ENCODE results near the gene PLCB1. TPM values are rescaled to one million over a fixed set of nuclear protein-coding genes. Genes with fewer than 3 reads are reported as not detected.

Gene PLCB1
- total and polyA plus RNA-seq, 10 of the 15 experiments (the other 5 are each of a cell fraction or from before 2014, with no cell fraction given) = 0.05 to 5.3 (median 0.17) TPM; not detected in 1

GRCh38 chr20:8162610-8163009, 30.5 kb downstream of the PLCB1 start:
- TF ChIP-seq SIN3A (IDR thresholded peaks at IDR 0.05; ENCODE audit: low read depth, low read length) (no peak), CEBPB (IDR thresholded peaks at IDR 0.05; ENCODE audit: borderline replicate concordance in 1 of 2, low read depth in 2 of 2, low read length in 2 of 2) (no peak), CBFB (IDR thresholded peaks at IDR 0.05; ENCODE audit: low read depth) (no peak), ZNF217 (IDR thresholded peaks at IDR 0.05) (no peak), WRNIP1 (IDR thresholded peaks at IDR 0.05; ENCODE audit: borderline replicate concordance, low read depth, low read length) (no peak), ATF2 (IDR thresholded peaks at IDR 0.05; ENCODE audit: low read length) (no peak), MTA2 (IDR thresholded peaks at IDR 0.05; ENCODE audit: low read depth) (no peak), CHD1 (IDR thresholded peaks at IDR 0.05; ENCODE audit: low read depth, low read length) (no peak), ZBED1 (IDR thresholded peaks at IDR 0.05; ENCODE audit: borderline replicate concordance) (no peak), TCF12 (IDR thresholded peaks at IDR 0.05; ENCODE audit: low read depth, low read length) (no peak), MTA3 (IDR thresholded peaks at IDR 0.05; ENCODE audit: borderline replicate concordance, low read length) (no peak), NFYB (IDR thresholded peaks at IDR 0.05; ENCODE audit: insufficient read depth, low read depth, low read length) (no peak), HDAC6 (IDR thresholded peaks at IDR 0.05; ENCODE audit: unreplicated experiment) (no peak), PAX5 (IDR thresholded peaks at IDR 0.05; ENCODE audit: borderline replicate concordance, low read depth, low read length) (no peak), IRF5 (IDR thresholded peaks at IDR 0.05; ENCODE audit: borderline replicate concordance) (no peak), KLF5 (IDR thresholded peaks at IDR 0.05; ENCODE audit: partially characterized antibody) (no peak)
- ChIA-PET RAD21 (ENCODE audit: unreplicated experiment) (no interaction called here), POLR2A (no interaction called here), SMC1A (ENCODE audit: uncharacterized antibody, unreplicated experiment) (no interaction called here), CTCF (interaction anchor here (0.7 kb wide), 1 partner anchor 11 kb away, joined by 3 read pairs; no protein-coding TSS in a partner anchor)
- WGBS (ENCODE audit: insufficient coverage, insufficient replicate concordance, low lambda C conversion rate, missing lambda C conversion rate) = 40% methylated on average over 2 of the region's 2 CpGs
- H3K4me3 ChIP-seq = no peak overlapping the region
- H2AFZ ChIP-seq (ENCODE audit: control insufficient read depth, low read depth, low read length) = no peak overlapping the region
- FAIRE-seq (no peak), DNase-seq (ENCODE audit: low read depth, low spot score) (no peak), ATAC-seq (no peak)
- no peaks in the 10 kb centered on the region for H3K27me3 ChIP-seq (replicated peaks in 1 of 2; ENCODE audit: control insufficient read depth in 2 of 2, insufficient read depth in 2 of 2, low read length in 1 of 2)
- H4K20me1 ChIP-seq (ENCODE audit: control insufficient read depth, insufficient read depth) = no peaks in the 10 kb centered on the region
- no peaks in the 10 kb centered on the region for H3K4me1 ChIP-seq (ENCODE audit: control insufficient read depth, insufficient read depth, low read length)
- intact Hi-C loops (cut with micrococcal nuclease; ENCODE audit: unreplicated experiment) = no loop called here
- H3K79me2 ChIP-seq (ENCODE audit: control insufficient read depth, insufficient read depth, low read length) = no peaks in the 10 kb centered on the region
- H3K36me3 ChIP-seq (ENCODE audit: control insufficient read depth in 2 of 2, insufficient read depth in 2 of 2, low read length in 1 of 2) = no peaks in the 10 kb centered on the region
- no peak overlapping the region for H3K9ac ChIP-seq (ENCODE audit: control insufficient read depth, insufficient read depth, low read length)
- no TSS peak for BruUV-seq (replicated peaks)
- H3K4me2 ChIP-seq (ENCODE audit: control insufficient read depth, insufficient read depth) = no peak overlapping the region
- in situ Hi-C loops (cut with MboI) = no loop called here
- no peaks in the 10 kb centered on the region; the same call in 2 of the 3 replicates for H3K9me3 ChIP-seq (replicated peaks; ENCODE audit: control insufficient read depth, insufficient read depth, low read length)
- no peak overlapping the region for H3K27ac ChIP-seq (ENCODE audit: control insufficient read depth, insufficient read depth)
